HG03103 (cell line): ENCODE data around the gene ACAA1.
"Not testable (repeated sequence)": the region's sequence is repeated elsewhere in the genome, so short reads cannot be mapped to it uniquely, and the experiment has no call there.

ENCODE experiments used
- ATAC-seq: cut with Tn5 transposase; IDR thresholded peaks from one replicate; pipeline ENCODE4 v1.9.1; 2021; ENCODE audit warnings: low read depth; ENCODE audit not compliant: unreplicated experiment

ACAA1 gene

DNA sequence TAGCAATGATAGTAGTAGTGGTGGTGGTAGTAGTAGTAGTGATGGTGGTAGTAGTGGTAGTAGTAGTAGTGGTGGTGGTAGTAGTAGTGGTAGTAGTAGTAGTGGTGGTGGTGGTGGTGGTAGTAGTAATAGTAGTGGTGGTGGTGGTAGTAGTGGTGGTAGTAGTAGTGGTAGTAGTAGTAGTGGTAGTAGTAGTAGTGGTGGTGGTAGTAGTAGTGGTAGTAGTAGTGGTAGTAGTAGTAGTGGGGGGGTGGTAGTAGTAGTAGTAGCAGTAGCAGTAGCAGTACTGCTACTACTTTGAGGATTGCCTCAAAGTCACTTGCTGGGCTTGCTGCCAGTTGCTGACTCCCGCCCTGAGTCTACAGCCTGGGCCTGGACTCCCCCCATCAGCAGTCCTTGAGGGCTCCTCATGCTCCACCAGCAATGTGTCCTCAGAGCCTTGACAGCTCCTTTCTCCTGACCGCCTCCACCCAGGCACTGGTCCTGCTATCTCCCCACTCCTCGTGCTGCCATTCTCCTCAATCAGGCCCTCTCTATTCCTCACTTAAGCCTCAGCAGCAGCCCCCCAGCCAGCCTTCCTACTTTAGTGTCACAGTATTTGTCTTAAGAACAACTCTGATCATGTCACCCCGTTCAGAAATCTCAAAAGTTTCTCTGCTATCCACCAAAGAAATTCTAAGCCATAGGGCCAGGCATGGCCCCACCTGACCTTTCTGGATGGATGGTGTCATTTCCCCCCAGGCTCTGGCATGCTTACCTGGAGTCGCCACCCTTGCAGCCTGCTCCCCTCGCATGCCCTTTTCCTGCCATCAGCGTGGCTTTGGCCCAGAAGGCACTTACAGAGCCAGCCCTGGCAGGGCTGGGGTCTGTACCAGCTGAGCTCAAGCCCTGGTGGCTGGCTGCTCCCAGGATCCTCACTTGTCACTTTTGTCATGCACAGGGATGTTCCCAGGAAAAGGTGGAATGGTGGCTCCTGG is 52.3 kb downstream of the ACAA1 start:
- ATAC-seq, result no peak

DNA sequence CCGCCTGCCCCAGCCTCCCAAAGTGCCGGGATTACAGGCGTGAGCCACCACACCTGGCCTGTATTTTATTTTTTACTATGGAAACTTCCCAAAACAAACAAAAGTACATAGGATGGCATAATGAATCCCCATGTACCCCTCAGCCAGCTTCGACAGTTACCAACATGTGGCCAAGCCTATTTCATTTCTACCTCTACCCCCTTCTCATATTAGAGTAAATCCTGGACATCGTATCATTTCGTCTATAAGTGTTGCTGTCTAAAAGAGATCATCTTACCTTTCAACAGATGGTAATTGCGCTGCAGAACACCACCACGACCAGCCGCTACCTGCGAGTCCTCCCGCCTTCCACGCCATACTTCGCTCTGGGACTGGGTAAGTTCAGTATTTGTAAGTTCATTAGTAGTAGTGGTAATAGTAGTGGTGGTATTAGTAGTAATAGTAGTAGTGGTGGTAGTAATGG is 53.0 kb downstream of the ACAA1 start:
- ATAC-seq, result no peak

DNA sequence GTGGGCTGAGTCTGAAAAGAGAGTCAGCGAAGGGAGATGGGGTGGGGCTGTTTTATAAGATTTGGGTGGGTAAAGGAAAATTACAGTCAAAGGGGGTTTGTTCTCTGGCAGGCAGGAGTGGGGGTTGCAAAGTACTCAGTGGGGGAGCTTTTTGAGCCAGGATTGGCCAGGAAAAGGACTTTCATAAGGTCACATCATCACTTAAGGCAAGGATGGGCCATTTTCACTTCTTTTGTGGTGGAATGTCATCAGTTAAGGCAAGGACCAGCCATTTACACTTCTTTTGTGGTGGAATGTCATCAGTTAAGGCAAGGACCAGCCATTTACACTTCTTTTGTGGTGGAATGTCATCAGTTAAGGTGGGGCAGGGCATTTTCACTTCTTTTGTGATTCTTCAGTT is 53.7 kb downstream of the ACAA1 start:
- ATAC-seq, result not testable (repeated sequence)

DNA sequence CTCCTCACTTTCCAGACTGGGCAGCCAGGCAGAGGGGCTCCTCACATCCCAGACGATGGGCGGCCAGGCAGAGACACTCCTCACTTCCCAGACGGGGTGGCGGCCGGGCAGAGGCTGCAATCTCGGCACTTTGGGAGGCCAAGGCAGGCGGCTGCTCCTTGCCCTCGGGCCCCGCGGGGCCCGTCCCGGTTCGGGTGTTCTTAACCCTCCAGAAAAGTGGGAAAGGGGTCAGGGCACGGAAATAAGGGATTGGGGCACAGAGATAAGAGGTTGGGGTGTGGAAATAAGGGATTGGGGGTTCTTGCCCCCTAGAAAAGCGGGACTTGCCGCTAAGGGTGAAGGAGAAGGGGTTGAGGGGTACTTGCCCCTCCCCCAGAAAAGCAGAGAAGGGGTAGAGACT is 54.6 kb downstream of the ACAA1 start:
- ATAC-seq, result not testable (repeated sequence)

DNA sequence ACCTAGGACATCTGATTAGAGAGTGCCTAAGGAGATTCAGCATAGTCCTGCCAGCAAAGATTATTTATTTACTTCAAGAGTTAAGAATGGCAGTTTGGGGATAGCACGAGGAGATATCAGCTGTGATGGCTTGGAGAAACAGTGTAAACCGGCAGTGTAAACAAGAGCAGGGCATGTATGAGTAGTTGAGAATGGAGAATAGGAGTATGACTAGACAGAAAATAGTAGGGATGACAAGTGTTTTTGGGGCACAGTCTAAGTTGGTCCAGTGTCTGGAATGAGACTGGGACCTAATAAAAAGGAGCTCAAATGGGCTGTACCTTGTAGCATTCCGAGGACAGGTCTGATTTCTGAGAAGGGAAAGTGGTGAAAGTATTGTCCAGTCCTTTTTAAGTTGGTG is 59.9 kb downstream of the ACAA1 start:
- ATAC-seq, result not testable (repeated sequence)
